Activated naive CD4-positive, alpha-beta T cell treated with anti-CD3 and anti-CD28 coated beads, Interleukin-2, amount 10 ng/mL, durations not matched to agents 7 days and 5 days (primary cell): ENCODE results near the gene GALNS.

Source experiments
- CTCF ChIA-PET: fragments of 350-600 bp; sonication (Branson Sonifier 250); formaldehyde crosslinking; loops from one replicate; lab custom pipeline; 2021; ENCODE audit warnings: antibody characterized with exemption; lab: Charles Lee
- DNase-seq: peaks from one replicate; pipeline ENCODE4 v3.0.0-alpha.2; 2020
- H3K27ac Mint-ChIP-seq: one replicate; pipeline ENCODE4 v1.8.0; 2021; ENCODE audit warnings: mild to moderate bottlenecking, moderate library complexity, mixed read lengths
- H3K27me3 Mint-ChIP-seq: one replicate; pipeline ENCODE4 v1.8.0; 2021; ENCODE audit warnings: mild to moderate bottlenecking, mixed read lengths
- H3K36me3 Mint-ChIP-seq: one replicate; pipeline ENCODE4 v1.8.0; 2021; ENCODE audit warnings: mixed read lengths
- H3K4me1 Mint-ChIP-seq: one replicate; pipeline ENCODE4 v1.8.0; 2021; ENCODE audit warnings: mixed read lengths
- H3K4me3 Mint-ChIP-seq: one replicate; pipeline ENCODE4 v1.8.0; 2021; ENCODE audit warnings: mild to moderate bottlenecking, moderate library complexity, mixed read lengths
- H3K9me3 Mint-ChIP-seq: one replicate; pipeline ENCODE4 v1.8.0; 2021; ENCODE audit warnings: mixed read lengths

Gene GALNS

DNA sequence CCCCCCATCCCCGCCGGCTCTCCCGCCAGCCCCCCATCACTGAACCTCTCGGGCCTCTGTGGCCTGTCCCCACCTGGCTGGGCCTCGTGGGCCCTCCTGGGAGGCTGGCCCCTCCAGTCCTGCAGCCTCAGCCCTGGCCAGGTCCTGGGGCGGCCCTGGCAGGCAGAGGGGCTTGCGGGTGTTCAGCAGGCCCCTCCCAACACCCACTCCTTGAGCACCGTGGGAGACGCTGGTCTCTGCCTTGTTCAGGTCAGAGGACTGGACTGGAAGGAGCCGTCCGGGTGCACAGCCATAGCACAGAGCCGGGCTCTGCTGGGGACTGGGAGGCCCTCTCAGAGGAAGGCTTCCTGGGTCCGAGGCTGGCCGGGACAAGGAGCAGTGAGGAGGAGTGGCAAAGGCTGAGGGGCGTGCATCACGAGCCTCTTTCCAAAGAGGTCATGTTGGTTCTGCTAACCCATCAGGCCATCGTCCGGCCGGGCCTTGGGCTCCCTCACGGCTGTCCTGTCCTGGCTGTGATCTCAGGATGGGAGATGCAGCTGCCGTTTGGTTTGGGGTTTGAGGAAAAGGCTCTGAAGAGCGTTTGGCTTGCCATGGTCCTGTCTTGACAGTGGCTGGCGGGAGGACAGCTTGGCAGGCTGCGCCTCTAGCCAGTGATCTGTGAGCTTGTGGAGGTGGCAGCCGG is 16.0 kb upstream of the GALNS start:
- Mint-ChIP-seq H3K9me3 (no peaks in the 10 kb centered on the region), H3K27me3 (peaks cover 41% of the 10 kb centered on the region), H3K36me3 (no peaks in the 10 kb centered on the region), H3K4me1 (peaks cover 6% of the 10 kb centered on the region), H3K4me3 (no peak overlapping the region), H3K27ac (no peak overlapping the region)
- DNase-seq, result no peak
- CTCF ChIA-PET, result no interaction called here

DNA sequence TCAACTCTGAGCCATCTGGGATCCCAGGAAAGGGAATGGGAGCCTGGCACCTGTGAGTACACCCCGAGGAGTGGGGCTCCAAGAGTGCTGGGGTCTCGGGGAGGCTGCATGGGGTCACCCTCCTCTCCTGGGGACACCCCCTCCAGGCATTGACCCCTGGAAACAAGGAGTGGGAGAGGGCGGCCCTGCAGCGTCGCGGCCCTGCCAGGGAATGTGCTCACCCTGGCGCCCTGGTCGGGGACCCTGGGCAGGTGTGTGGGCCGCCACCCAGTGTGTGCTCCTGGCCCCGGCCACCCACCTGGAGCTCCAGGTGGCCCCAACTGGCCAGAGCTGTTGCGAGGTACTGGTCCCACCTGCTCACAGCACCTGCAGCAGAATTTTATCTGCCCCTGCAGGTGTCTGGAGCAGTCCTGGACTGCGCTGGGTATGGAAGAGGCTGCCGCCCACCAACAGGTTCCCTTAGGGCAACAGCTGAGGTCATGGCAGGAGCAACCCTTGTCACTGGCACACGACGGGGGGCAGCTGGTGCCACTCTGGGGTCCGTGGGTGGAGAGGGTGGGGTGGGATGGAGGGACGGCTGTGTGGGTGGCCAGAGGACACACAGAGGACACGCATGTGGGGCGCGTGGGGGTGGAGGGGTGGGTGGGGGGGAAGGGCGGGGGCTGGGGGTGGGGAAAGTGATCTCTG is 15.1 kb upstream of the GALNS start:
- CTCF ChIA-PET, result interaction anchor here (0.6 kb wide), 1 partner anchor 156 kb away, joined by 3 read pairs; no protein-coding TSS in a partner anchor
- no peak for DNase-seq
- Mint-ChIP-seq H3K36me3 (no peaks in the 10 kb centered on the region), H3K9me3 (no peaks in the 10 kb centered on the region), H3K4me1 (peaks cover 6% of the 10 kb centered on the region), H3K27me3 (peaks cover 46% of the 10 kb centered on the region), H3K4me3 (no peak overlapping the region), H3K27ac (no peak overlapping the region)

GRCh38 chr16:88871349-88871702 is 14.6 kb upstream of the GALNS start:
- no peak for DNase-seq
- peaks cover 48% of the 10 kb centered on the region for H3K27me3 Mint-ChIP-seq
- H3K4me1 Mint-ChIP-seq, result peaks cover 6% of the 10 kb centered on the region
- H3K9me3 Mint-ChIP-seq, result no peaks in the 10 kb centered on the region
- H3K36me3 Mint-ChIP-seq, result no peaks in the 10 kb centered on the region
- CTCF ChIA-PET, result interaction anchor here (0.6 kb wide), 1 partner anchor 157 kb away, joined by 3 read pairs; no protein-coding TSS in a partner anchor
- no peak overlapping the region for H3K4me3 Mint-ChIP-seq
- H3K27ac Mint-ChIP-seq, result no peak overlapping the region

DNA sequence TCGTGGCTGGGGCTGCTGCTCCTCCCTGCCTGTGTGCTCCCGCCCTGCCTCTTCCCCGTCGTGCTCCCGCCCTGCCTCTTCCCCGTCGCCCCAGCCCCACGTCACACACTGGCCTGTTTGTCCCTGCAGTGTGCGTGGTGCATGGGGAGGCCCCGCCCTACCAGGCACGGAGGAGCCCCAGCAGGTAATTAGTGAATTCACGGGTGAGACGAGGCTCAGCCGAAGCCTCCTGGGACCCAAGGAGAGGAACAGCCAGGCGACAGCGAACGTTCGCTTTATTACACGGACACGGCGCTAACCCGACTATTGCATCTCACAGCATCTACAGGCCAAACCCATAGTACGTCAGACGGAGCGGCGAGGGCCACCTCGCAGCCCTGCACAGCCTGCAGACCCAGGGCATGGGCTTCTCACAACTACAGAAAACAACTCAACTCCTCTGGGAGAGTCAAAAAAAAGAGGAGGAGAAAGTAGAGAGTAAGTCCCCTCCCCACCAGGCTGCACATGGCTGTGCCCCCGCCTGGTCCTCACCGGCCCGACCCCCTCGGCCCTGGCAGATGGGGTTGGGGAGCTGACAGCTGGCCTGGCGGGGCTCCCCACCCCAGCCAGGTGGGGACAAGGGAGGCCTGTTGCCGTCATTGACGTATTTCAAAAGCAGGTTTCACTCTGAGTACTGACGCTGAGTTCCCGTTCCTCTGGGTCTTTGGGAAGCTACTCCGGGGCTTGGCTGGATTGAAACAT is 14.0 kb upstream of the GALNS start:
- H3K4me1 Mint-ChIP-seq, result peaks cover 6% of the 10 kb centered on the region
- CTCF ChIA-PET, result interaction anchor here (0.6 kb wide), 1 partner anchor 157 kb away, joined by 3 read pairs; no protein-coding TSS in a partner anchor

DNA sequence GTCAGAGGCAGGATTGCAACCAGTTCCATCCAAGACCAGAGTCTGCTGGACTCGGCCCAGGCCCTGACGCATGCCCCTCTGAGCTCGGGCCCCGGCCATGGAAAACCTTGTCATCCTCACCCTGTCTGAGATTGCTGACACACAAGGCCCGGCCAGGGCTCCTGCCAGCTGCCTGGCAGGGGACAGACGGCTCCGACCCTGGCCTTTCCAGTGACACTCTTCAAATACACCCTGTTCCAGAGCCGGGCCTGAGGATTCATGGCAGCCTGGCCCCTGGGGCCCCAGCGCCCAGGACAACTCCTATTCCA is 12.9 kb upstream of the GALNS start:
- Mint-ChIP-seq H3K4me1 (peaks cover 6% of the 10 kb centered on the region), H3K27me3 (peaks cover 50% of the 10 kb centered on the region), H3K4me3 (no peak overlapping the region), H3K36me3 (no peaks in the 10 kb centered on the region), H3K9me3 (no peaks in the 10 kb centered on the region), H3K27ac (no peak overlapping the region)
- no peak for DNase-seq
- CTCF ChIA-PET, result no interaction called here

More for the DNA sequence above, 14.0 kb upstream of the GALNS start:
- H3K27ac Mint-ChIP-seq, result no peak overlapping the region
- DNase-seq, result no peak
- peaks cover 50% of the 10 kb centered on the region for H3K27me3 Mint-ChIP-seq
- H3K9me3 Mint-ChIP-seq, result no peaks in the 10 kb centered on the region
- H3K4me3 Mint-ChIP-seq, result no peak overlapping the region
- H3K36me3 Mint-ChIP-seq, result no peaks in the 10 kb centered on the region

GRCh38 chr16:88868974-88869672 is 12.4 kb upstream of the GALNS start:
- CTCF ChIA-PET, result interaction anchor here (1.0 kb wide), 1 partner anchor 11 kb away, joined by 5 read pairs; no protein-coding TSS in a partner anchor
- Mint-ChIP-seq H3K4me1 (peaks cover 6% of the 10 kb centered on the region), H3K4me3 (no peak overlapping the region), H3K27ac (no peak overlapping the region), H3K9me3 (no peaks in the 10 kb centered on the region), H3K36me3 (no peaks in the 10 kb centered on the region), H3K27me3 (peaks cover 48% of the 10 kb centered on the region)
- no peak for DNase-seq

- no peaks in the 10 kb centered on the region for H3K9me3 Mint-ChIP-seq
- CTCF ChIA-PET, result no interaction called here
- no peaks in the 10 kb centered on the region for H3K36me3 Mint-ChIP-seq
- DNase-seq, result no peak
- peaks cover 6% of the 10 kb centered on the region for H3K4me1 Mint-ChIP-seq
- no peak overlapping the region for H3K4me3 Mint-ChIP-seq
- peaks cover 44% of the 10 kb centered on the region for H3K27me3 Mint-ChIP-seq
- no peak overlapping the region for H3K27ac Mint-ChIP-seq
Measured at GRCh38 chr16:88867581-88868246, 11.0 kb upstream of the GALNS start.

GRCh38 chr16:88866151-88866920 is 9.6 kb upstream of the GALNS start, which contains the start of gene PABPN1L:
Gene PABPN1L, minus strand, starts transcription at chr16:88866660. Its CDS starts 54 bp downstream, at chr16:88866606.
- H3K9me3 Mint-ChIP-seq, result no peaks in the 10 kb centered on the region
- H3K36me3 Mint-ChIP-seq, result peaks cover 1% of the 10 kb centered on the region
- peaks cover 6% of the 10 kb centered on the region for H3K4me1 Mint-ChIP-seq
- no peak for DNase-seq
- H3K27me3 Mint-ChIP-seq, result peaks cover 41% of the 10 kb centered on the region
- H3K27ac Mint-ChIP-seq, result no peak within 1 kb of the TSS
- H3K4me3 Mint-ChIP-seq, result no peak within 1 kb of the TSS
- CTCF ChIA-PET, result interaction anchor here (0.5 to 1.2 kb wide), 2 partner anchors 9 to 79 kb away, joined by 3 read pairs; no protein-coding TSS in a partner anchor

DNA sequence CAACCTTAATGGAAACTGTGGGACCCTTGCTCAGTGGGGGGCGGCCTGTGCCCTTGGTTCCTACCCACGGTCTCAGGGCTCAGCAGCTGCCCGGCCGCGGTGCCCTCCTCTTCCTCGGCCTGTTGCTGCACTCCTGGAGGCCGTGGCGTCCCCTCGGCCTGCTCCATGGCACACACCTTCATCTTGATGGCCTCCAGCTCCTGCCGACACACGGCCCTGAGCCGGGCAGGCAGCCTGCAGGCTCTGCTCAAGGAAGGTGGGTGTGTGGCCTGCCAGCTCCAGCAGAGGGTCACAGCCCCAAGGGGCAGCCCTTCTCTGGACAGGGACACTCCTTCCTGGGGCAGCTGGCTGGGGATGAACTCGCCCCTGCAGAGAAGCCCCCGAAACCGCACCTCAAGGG is 9.0 kb upstream of the GALNS start:
- Mint-ChIP-seq H3K36me3 (peaks cover 6% of the 10 kb centered on the region), H3K9me3 (no peaks in the 10 kb centered on the region), H3K27me3 (peaks cover 35% of the 10 kb centered on the region), H3K27ac (no peak overlapping the region), H3K4me1 (peaks cover 3% of the 10 kb centered on the region), H3K4me3 (no peak overlapping the region)
- CTCF ChIA-PET, result interaction anchor here (0.5 to 1.2 kb wide), 2 partner anchors 8 to 79 kb away, joined by 3 read pairs; no protein-coding TSS in a partner anchor
- DNase-seq, result no peak

GRCh38 chr16:88865310-88865709 is 8.6 kb upstream of the GALNS start:
- H3K4me3 Mint-ChIP-seq, result no peak overlapping the region
- H3K27me3 Mint-ChIP-seq, result peaks cover 31% of the 10 kb centered on the region
- H3K9me3 Mint-ChIP-seq, result no peaks in the 10 kb centered on the region
- CTCF ChIA-PET, result interaction anchor here (0.8 kb wide), 2 partner anchors 25 to 128 kb away, joined by 3 read pairs; no protein-coding TSS in a partner anchor
- DNase-seq, result no peak
- H3K36me3 Mint-ChIP-seq, result peaks cover 7% of the 10 kb centered on the region
- H3K27ac Mint-ChIP-seq, result no peak overlapping the region
- H3K4me1 Mint-ChIP-seq, result no peaks in the 10 kb centered on the region

DNA sequence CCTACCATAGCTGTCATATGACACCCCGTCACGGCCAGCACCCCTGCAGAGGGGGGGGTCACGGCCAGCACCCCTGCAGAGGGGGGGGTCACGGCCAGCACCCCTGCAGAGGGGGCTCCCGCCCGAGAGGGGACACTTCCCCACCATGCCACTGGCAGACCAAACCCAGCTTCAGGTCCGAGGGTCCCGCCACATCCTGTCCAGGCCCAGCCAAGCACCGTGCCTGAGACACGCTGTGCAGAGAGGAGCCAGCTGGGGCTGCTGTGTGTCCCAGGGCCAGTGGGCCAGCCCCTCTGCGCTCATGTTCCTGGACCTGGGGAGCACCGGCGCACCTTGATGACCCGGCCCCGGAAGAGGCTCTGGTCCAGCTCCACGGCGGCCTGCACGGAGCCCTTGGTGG is 7.8 kb upstream of the GALNS start:
- H3K4me1 Mint-ChIP-seq, result no peaks in the 10 kb centered on the region
- H3K27me3 Mint-ChIP-seq, result peaks cover 23% of the 10 kb centered on the region
- H3K27ac Mint-ChIP-seq, result no peak overlapping the region
- H3K4me3 Mint-ChIP-seq, result no peak overlapping the region
- DNase-seq, result no peak
- H3K36me3 Mint-ChIP-seq, result peaks cover 13% of the 10 kb centered on the region
- CTCF ChIA-PET, result interaction anchor here (0.8 kb wide), 2 partner anchors 25 to 127 kb away, joined by 3 read pairs; no protein-coding TSS in a partner anchor
- H3K9me3 Mint-ChIP-seq, result no peaks in the 10 kb centered on the region

- no peak for DNase-seq
- no peak overlapping the region for H3K4me3 Mint-ChIP-seq
- peaks cover 2% of the 10 kb centered on the region for H3K4me1 Mint-ChIP-seq
- no peak overlapping the region for H3K27ac Mint-ChIP-seq
- peaks cover 13% of the 10 kb centered on the region for H3K36me3 Mint-ChIP-seq
- no peaks in the 10 kb centered on the region for H3K9me3 Mint-ChIP-seq
- CTCF ChIA-PET, result no interaction called here
- peaks cover 19% of the 10 kb centered on the region for H3K27me3 Mint-ChIP-seq
Measured at GRCh38 chr16:88864099-88864498, 7.4 kb upstream of the GALNS start.

- CTCF ChIA-PET, result no interaction called here
- peaks cover 7% of the 10 kb centered on the region for H3K4me1 Mint-ChIP-seq
- no peak overlapping the region for H3K4me3 Mint-ChIP-seq
- no peak overlapping the region for H3K27ac Mint-ChIP-seq
- no peaks in the 10 kb centered on the region for H3K9me3 Mint-ChIP-seq
- no peak for DNase-seq
- peaks cover 15% of the 10 kb centered on the region for H3K36me3 Mint-ChIP-seq
- H3K27me3 Mint-ChIP-seq, result peaks cover 12% of the 10 kb centered on the region
Measured at GRCh38 chr16:88863426-88863825, 6.7 kb upstream of the GALNS start.
